Right hindlimb (tissue), 1 donor: ENCODE measurements around the gene CNOT1.
A peak's percentile ranks its signal among the peaks of the same experiment; 100 is the strongest.
"Not testable (repeated sequence)": the region's sequence is repeated elsewhere in the genome, so short reads cannot be mapped to it uniquely, and the experiment has no call there.

ENCODE experiments used
- DNase-seq: peaks from one replicate; pipeline ENCODE4 v3.0.0-alpha.2; 2018

CNOT1 gene

DNA sequence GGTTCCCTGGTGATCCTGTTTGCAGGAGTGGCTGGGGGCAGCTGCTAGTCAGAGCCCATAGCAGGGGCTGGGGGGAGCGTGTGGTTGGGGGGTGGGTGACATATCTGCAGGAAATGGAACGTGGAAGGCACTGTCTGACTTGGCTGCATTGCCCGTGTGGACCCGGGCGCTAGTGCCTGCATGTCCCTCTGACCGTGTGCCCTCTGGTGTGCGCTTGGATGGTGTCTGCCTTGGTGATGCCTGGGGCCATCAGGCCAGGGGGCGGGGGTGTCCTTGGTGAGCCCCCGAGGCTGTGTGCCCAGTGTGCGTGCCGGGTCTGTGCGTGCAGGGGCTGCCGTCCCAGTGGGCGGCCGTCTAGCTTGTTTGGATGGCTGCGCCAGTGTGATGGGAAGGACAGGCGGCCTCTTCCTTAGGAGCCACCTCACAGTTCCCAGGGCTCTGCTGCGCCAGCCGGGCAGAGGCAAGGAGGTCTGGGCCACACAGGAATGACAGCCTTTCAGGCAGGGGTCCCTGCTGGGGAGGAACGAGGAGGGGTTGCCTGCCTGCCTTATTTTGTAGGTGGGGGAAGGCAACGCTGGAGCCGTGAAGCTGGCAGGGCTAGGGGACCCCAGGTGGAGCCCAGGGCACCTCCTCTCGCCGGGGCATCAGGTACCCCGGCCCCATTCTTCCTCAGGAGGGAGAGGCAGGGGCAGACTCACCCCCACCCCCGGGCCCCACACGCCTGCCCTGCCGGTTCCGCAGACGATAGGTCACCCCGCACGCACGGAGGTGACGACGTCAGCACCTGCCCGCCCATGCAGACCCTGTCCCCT lies 129.0 kb downstream of the CNOT1 start:
- peak; percentile 39 for DNase-seq

DNA sequence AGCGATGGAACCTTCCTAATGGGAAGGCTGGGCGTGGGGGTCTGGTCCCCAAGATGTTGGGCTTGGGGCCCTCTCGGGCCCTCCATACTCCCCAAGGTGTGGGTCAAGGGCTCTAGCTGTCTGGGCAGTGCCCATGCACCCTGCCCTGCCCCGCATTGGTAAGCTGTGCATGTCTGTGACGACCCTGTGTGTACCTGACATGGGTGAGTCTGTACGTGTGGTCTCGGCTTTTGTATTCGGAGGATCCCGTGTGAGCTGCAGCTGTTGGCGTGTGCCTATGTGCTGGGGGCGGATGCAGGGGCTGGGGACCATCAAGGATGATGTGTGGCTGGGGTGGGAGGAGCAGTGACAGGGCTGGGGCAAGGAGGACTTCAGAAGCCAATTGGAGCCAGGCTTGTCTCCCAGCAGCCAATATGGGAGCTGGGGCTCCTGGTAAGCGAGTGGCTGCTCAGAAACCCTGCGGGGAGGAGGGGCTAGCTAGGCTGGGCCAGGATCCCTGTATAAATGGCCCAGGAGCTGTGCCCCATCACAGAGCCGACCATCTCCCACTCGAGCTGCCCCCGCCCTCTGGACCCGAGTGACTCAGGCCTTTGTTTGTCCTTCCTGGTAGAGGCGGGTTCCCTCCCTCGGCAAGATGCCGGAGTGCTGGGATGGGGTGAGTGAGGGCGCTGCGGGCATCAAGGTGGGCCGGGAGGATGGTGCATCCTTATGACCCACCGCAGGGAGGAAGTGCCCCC lies 129.8 kb downstream of the CNOT1 start, which contains the start of gene NDRG4:
Gene NDRG4 (plus strand): TSS at position 529 of the 737 bp plus-strand sequence. CDS start 106 bp downstream, at position 635.
- peak; percentile 88 for DNase-seq

DNA sequence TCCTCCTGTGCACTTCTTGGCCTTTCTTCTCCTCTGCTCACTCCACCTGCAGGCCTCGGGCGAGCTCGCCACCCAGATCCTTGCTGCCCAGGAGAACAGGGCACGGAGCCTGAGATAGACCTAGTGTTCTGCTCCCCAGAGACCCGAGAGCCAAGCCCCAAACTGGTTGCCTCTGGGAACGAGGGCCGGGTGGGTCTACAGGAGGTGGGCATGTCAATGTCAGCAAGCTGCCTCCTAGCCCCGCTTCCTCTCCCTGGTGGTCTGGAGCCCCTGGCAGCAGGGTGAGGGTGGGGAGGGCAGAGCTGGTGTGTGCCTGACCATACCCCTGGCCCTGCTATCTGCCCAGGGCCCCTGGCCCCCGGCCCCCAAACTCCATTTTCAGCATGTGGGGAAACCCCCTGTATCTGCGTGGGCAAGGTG lies 130.5 kb downstream of the CNOT1 start:
- peak; percentile 21 for DNase-seq

DNA sequence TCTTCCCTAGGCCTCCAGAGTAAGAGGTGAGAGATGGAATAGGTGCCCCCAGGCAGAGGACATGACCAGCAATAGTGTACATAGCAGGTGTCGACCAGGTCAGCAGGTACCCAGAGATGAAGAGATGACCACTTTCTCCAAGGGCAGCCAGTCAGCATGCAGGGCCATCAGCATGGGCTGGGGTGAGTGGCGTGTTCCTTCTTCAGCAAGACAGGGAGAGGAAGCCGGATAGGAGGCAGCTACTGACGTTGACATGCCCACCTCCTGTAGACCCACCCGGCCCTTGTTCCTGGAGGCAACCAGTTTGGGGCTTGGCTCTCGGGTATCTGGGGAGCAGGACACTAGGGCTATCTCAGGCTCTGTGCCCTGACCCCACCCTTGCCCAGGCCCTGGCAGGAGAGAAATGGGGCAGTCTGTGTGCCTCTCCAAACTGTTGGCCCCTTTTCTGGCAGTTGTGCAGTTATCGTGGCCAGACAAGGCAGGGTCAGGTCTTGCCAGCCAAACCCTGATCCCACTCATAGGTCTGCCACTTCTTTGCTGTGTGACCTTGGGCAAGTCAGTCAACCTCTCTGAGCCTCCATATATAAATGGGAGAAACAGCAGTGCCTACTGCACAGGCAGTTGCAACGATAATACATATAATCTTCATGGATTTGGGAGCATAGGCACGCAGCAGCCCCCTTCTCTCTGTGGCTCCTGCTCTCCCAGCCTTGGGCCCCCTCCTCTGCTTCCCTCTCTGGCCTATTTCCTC lies 131.1 kb downstream of the CNOT1 start:
- DNase-seq, result no peak

DNA sequence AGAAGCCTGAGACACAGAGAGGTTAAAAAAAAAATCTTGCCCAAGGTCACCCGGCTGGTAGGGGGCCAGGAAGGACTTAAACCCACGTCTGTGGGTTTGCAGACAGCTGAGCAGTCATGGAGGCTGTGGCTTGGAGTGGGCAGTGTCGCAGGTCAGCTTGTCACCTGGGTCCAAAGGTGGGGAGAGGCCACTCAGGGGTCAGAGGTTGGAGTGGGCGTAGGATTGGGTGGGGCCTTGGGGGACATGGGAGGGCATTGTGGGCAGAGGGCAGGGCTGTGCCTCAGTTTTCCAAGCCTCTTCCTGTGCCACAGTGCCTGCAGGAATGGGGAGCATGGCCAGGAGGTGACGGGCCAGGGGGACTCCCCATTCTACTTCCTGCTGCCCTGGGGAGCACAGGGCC lies 131.7 kb downstream of the CNOT1 start:
- no peak for DNase-seq

DNA sequence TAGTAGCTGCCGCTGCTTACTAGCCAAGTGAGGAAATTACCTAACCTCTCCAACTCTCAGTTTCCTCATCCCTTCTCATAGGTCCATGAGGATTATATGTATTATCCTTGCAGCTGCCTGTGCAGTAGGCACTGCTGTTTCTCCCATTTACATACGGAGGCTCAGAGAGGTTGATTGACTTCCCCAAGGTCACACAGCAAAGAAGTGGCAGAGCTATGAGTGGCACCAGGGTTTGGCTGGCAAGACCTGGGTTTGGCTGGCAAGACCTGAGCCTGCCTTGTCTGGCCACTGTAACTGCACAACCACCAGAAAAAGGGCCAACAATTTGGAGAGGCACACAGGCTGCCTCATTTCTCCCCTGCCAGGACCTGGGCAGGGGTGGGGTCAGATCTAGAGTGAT lies 132.2 kb downstream of the CNOT1 start:
- peak; percentile 15 for DNase-seq

DNA sequence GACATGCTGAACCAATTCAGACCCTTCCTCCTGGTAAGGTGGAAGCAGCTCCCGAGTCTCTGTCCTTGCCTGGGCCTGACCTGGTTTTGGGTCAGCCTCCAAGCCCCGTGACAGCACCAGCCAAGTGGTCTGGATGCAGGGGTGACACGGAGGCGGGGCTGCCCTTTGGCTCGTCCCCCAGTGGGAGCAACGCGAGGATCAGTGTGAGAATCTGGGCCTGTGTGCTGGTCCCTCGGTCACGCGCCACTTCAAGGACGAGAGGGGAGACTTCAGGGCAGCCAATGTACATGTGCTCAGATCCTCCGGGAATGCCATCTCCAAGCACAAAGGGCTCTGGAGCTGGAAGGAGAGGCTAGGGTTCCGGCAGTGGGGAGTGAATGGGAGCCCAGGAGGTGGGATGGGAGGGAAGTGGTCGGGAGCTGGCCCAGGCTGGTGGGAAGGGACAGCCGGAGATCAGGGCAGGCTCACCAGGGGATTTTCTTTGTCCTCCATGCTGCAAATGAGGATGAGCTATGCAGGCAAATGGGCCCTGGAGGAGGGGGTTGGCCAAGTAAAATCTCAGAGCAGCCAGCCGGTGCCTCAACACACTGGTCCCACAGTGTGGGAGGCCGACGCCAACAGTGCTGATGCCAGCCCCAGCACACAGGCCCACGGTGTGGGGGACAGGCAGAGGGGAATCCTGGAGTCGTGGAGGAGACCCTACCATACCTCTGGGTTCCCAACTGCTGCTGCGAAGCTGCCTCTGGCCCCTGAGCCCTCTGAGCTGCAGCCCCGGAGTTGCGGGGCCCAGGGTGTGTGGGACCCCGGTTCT lies 133.9 kb downstream of the CNOT1 start:
- peak; percentile 31 for DNase-seq

DNA sequence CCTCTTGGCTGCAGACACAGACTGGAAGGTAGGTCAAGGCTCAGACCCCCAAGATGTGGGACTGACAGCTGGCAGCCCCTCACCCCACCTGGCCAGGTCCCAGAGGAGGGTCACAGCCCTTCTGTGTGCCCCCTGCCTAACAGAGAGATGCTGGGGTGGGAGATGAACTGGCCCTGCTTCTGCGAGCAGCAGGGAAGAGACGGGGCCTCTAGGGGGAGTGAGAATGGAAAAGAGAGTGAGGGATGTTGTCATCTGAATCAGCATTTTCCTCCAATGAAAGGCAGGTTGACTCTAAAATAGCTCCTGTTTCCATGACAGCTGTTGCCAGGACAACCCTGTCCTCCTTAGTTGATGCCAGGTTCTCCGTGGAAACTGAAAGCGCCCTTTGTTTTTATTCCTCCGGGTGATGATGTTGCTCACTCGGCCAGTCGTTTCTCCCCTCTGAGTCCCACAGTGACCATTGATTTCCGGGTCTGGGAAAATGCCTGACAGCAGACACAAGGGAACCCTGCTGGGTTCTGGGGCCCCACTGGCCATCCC lies 134.6 kb downstream of the CNOT1 start:
- DNase-seq, result peak; percentile 93

DNA sequence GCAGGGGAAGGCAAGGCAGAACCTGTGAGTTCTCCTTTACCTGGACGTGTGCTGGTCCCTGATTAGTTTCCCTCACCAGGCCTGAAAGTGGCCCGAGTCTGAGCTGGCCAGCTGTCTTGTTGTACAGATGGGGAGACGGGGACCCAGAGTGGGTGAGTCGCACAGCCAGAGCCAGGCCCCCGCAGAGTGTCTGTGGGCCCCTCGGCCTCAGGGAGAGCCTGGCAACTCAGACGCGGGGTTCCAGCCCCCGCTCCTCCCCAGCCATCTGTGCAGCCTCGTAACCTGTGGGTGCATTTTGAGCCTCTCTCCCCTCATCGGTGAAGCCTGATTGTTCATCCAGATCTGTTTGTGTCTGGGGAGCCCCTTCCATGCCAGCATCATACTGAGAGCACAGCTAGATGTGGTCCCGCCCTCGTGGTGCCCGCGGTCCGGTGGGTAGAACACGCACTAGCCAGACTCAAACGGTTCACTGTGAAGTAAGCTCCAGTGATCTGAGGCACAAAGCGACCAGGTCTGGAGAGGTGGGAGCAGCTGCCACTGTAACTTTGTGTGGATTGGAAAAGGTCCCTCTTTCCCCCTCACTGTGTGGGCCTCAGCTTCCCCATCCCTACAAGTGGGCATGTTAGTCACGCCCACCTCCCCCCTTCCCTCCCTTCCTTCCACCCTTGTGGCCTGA lies 135.7 kb downstream of the CNOT1 start:
- peak; percentile 22 for DNase-seq

DNA sequence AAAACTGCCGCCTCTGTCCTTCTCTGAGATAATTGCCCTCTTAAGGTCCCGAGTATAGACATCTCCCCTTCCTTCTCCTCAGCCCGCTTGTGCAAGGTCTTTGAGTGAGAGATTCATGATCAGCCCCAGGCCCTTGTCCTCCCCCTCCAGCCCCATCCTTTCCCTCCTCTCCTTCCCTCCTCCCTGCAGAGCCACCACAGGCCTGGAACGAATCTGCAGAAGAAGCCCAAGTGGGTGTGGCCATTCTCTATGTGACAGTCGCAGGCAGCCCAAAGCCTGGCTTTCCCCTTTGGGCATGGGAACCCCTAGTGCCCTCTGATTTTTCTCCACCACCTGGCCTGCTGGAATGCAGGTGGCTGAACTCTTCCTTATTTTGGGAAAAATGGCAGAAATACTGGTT lies 136.9 kb downstream of the CNOT1 start:
- peak; percentile 20 for DNase-seq

DNA sequence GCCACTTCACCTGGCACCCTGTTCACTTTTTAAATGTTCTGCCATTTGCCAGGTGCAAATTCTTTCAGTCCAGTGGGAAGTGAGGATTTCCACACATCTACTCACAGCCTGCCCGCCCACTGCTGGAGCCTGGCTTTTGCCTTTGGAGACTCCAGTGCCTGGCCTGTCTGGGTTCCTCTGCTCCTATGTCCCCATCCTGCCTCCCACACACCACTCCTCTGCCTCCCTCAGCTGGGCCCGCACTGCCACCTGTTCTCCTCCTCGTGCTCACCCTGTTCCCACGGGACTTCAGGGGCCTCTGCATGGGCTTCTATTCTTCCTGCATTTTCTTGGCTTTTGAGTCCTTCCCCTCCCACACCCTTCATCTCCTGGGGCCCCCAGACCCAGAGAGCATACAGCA lies 137.6 kb downstream of the CNOT1 start:
- peak; percentile 22 for DNase-seq

DNA sequence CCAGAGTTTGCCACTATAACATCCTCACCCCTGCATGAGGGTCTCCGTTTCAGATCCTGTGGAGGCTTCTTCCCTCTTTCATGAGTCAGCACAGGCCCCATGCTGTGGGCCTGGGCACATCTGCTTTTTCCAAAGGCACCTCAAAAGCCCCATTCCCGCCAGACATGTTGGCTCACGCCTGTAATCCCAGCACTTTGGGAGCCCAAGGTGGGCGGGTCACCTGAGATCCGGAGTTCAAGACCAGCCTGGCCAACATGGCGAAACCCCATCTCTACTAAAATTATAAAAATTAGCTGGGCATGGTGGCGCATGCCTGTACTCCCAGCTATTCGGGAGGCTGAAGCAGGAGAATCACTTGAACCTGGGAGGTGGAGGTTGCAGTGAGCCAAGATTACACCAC lies 139.1 kb downstream of the CNOT1 start:
- not testable (repeated sequence) for DNase-seq

DNA sequence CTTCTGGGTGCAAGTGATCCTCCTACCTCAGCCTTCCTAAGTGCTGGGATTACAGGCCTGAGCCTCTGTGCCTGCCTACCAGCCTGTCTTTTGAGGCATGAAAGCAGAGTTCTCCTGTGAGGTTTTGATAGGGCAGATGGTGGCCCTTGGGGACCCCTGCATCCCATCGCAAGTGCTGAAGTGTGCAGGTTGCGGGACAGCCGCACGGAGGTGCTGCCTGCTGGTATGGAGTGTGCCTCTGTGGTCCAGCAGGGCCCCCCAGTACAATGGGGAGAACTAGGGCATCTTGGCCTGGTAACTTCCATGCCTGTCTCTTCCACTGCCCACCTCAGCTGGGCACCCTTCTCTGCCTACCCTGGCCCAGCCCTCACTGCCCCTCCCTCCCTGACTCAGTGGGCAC lies 139.6 kb downstream of the CNOT1 start:
- DNase-seq, result peak; percentile 19

DNA sequence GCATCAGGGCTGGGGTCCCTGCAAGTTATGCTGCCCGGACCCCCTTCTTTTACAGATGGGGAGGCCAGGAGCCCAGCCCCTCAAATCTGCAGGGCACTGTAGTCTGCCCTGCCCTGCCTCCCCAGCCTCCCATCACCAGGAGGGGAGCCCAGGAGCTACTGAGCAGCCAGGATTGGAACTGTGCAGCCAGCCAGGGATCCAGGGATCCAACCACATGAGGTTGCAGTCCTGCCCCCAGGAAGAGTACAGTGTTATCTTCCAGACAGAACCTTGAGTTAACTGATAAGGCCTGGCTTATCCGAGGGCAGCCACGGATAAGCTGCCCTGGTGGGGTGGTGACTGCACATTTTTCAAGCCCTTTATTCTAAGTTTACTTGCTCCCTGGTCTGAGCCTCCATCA lies 141.1 kb downstream of the CNOT1 start:
- DNase-seq, result no peak

DNA sequence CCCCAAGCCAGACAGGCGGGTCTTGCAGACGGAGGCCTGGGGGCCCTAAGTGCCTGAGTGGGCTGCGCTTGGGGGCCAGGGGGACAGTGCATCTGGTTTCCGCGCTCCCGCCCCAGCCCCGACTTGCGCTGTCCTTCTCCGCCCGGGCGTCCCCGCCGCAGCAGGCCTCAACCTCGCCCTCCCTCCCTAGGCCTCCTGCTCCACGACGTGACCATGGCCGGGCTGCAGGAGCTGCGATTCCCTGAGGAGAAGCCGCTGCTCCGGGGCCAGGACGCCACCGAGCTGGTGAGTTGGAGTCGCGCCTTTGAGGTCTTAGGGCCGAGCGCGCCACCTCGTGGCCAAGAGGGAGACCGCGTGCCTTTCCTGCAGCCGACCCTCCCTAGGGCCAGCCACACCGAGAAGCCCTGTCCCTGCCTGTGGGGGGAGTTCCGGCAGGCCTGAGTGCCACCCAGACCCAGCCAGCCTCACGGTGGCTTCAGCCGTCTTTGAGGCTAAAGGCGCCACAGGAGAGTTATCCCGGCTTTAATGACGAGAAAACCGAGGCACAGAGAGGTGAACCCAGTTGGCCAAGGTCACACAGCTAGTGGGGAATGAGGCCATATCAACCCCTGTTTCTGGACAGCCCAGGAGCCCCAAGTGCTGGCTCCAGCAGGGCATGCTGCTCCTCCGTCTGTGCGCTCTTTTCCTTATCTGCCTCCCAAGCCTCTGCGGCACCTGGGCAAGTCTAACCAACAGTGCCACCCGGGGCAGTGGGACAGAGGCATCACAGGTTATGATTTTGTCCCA lies 141.9 kb downstream of the CNOT1 start:
- peak; percentile 87 for DNase-seq

DNA sequence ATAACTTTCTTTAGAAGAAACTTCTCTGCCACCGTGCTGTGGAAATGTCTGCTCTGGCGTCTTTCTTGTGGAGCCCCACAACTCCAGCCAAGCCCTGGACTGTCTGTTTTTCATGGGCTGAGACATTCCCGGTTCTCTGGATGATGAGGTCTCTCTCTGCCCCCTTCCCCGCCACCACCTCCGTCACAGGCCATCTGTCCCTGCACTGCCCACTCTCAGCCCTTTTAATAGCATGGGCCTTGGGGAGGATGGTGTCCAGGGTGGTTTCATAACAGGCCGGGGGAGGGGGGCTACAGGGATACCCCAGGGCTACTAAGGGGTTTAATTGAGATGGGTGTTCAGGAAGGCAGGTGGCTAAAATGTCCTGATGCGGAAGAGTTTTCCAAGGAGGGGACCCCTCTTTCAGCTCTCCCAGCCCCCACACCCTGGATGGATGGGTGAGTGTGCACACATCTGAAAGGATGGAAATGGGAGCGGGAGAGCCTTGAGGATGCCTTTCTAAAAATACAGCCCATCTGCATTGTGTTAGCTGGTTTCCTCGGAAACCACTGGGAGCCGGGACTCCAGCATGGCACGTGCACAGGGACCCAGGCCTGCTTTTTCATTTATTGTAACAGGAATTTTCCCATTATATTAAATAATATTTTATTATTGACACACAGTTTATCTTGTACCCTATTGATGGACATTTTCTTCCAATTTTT lies 144.3 kb downstream of the CNOT1 start:
- peak; percentile 26 for DNase-seq

DNA sequence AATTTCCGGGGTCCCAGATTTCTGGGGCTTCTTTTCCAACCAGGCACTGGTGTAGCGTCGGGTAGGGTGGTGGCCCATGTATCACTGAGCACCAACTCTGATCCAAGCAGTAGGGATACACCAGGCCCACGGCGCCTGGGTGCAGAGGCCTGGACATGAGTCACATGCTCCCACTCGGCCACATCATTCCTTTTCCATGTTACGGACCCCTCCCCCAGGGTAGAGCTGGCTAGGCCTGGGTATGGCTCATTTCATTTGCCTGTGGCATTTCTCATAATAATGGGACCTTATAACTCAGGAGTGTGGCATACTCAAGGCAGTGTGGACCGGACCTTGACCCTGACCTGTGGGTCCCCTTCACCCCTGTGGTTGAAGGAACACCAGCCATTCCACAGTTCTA lies 147.7 kb downstream of the CNOT1 start:
- no peak for DNase-seq

DNA sequence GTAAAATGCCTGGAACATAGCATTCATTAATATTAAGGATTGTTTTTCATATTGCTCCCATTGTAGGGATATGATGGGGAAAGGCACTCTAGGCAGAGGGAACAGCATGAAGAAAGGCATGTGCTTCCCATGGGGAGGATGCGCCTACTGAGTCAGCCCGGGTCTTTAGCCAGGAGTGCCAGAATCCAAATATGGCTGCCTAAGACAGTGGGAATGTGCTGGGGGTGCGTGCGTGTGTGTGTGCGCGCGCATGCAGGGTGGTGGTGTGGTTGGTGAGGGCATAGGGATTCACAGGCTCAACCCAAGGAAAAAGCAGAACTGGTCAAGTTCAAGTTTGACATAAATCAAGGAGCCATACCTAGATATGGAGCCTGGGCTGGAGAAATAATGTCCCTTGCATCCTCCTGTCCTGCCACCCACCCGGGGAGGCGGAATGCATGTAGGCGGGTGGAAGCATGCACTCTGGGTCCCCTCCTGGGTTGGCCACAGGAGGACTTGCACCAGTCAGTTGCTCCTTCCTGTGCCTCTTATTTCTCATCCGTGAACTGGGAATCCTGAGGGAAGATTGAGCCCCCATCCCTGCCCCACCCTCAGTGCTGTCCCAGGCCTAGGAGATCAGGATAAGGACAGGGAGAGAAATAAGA lies 148.3 kb downstream of the CNOT1 start:
- DNase-seq, result no peak

DNA sequence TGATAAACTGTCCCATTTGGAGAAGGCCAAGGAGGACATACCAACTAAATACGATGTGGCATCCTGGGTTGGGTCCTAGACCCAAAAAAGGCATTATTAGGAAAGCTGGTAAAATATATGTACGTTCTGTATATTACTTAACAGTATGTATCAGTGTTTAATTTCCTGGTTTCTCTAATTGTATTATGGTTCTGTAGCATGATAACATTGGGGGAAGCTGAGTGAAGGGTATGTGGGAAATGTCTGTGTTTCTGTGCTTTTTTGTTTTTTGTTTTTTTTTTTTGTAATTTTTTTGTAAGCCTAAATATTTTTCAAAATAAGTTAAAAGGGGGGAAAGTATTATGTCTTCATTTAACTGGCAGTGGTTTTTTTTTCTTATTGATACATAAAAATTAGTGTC lies 151.2 kb downstream of the CNOT1 start:
- no peak for DNase-seq

DNA sequence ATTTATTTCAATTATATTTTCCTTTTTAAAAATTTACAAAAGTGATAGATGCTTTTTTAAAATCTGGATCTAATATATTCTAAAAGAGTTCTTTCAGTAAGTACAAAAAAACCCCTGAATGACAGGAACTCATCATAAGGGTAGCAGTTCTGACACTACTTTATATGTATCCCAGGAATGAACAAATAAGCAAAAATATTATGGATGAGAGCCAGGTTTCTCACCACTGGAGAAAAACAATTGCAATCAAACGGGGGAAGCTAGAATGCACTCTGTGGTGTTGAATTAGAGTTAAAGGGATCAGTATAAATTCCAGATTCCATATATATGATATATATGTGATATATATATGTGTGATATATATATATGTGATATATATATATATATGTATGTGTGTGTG lies 152.8 kb downstream of the CNOT1 start:
- no peak for DNase-seq
